ENCODE results near the gene NCKAP1.

DNA sequence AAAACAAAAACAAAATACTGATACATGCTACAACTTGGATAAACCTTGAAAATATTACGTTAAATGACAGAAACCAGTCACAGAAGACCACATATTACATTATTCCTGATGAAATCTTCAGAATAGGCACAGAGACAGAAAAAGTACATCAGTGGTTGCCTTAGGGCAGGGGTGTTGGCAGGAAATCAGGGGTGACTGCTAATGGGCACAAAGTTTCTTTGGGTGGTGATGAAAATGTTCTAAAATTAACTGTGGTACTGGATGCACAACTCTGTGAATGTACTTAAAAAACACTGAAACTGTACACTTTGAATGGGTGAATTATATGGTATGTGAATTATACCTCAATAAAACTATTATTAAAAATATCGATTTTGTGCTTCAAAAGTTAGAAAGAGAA, 16.6 kb downstream of the NCKAP1 start:
- TF ChIP-seq FOXM1 (IDR thresholded peaks at IDR 0.05; ENCODE audit: low read depth), result no peak
- no peak for TF ChIP-seq CTCF (IDR thresholded peaks at IDR 0.05)
- TF ChIP-seq RFX5 (IDR thresholded peaks at IDR 0.05; ENCODE audit: low read length), result no peak

All from SK-N-SH (cell line).